ENCODE data around the gene TOR1AIP2.

TOR1AIP2 gene

GRCh38 chr1:179877586-179878265 is at the start of gene TOR1AIP2:
TOR1AIP2 (minus strand) TSS chr1:179877803; CDS start chr1:179852665, 25,138 bp downstream.
- DNase-seq: peak; percentile 84 to 87

- DNase-seq: no peak
Observed at GRCh38 chr1:179926850-179927205, 49.2 kb upstream of the TOR1AIP2 start.

- DNase-seq: no peak
Observed at GRCh38 chr1:179925922-179926849, 48.6 kb upstream of the TOR1AIP2 start.

- DNase-seq: no peak
Observed at GRCh38 chr1:179925302-179925701, 47.7 kb upstream of the TOR1AIP2 start.

GRCh38 chr1:179924268-179924667 is 46.7 kb upstream of the TOR1AIP2 start:
- no peak for DNase-seq

- no peak for DNase-seq
Observed at GRCh38 chr1:179923029-179923428, 45.4 kb upstream of the TOR1AIP2 start.

- DNase-seq: no peak
Observed at GRCh38 chr1:179921981-179922872, 44.6 kb upstream of the TOR1AIP2 start.

- no peak for DNase-seq
Observed at GRCh38 chr1:179921472-179921871, 43.9 kb upstream of the TOR1AIP2 start.

GRCh38 chr1:179917601-179918429 is 40.2 kb upstream of the TOR1AIP2 start:
- DNase-seq: no peak

GRCh38 chr1:179911812-179912211 is 34.2 kb upstream of the TOR1AIP2 start:
- DNase-seq: no peak

- DNase-seq: no peak
Observed at GRCh38 chr1:179910934-179911333, 33.3 kb upstream of the TOR1AIP2 start.

GRCh38 chr1:179889589-179889988 is 12.0 kb upstream of the TOR1AIP2 start:
- DNase-seq: no peak

- no peak for DNase-seq
Observed at GRCh38 chr1:179888071-179888470, 10.5 kb upstream of the TOR1AIP2 start.

- peak; percentile 66 to 73 for DNase-seq
Observed at GRCh38 chr1:179883745-179884138, 6.1 kb upstream of the TOR1AIP2 start.

- no peak for DNase-seq
Observed at GRCh38 chr1:179883040-179883744, 5.6 kb upstream of the TOR1AIP2 start.

- DNase-seq: peak; percentile 94 to 97
Observed at GRCh38 chr1:179882253-179883039, 4.8 kb upstream of the TOR1AIP2 start, which contains the start of gene TOR1AIP1. TOR1AIP1 (plus strand) TSS chr1:179882285; CDS start chr1:179882503, 218 bp downstream.

- no peak for DNase-seq
Observed at GRCh38 chr1:179881642-179882252, 4.1 kb upstream of the TOR1AIP2 start.

- no peak for DNase-seq
Observed at GRCh38 chr1:179879797-179880196, 2.2 kb upstream of the TOR1AIP2 start.

GRCh38 chr1:179876300-179876715 is 1.3 kb downstream of the TOR1AIP2 start:
- no peak for DNase-seq
